CD14-positive monocyte (primary cell): ENCODE data around the gene NRXN3. TPM values are rescaled to one million over a fixed set of nuclear protein-coding genes. Genes with fewer than 3 reads are reported as not detected.

Experiments used
- DNase-seq, 3 donors: peaks; one replicate each; pipeline ENCODE4 v3.0.0-alpha.2; 2011 to 2022
- H2AFZ ChIP-seq: 2 replicates; pipeline ENCODE4 v1.6.0; 2012; ENCODE audit warnings: mild to moderate bottlenecking, low read depth, low read length, inconsistent platforms; ENCODE audit not compliant: insufficient read depth, poor library complexity, severe bottlenecking
- H3K27ac ChIP-seq, 2 donors: 1 replicate in 1 of 2; 2 replicates in 1 of 2; pipeline ENCODE4 v1.5.1; 2012 to 2013; ENCODE audit warnings: low read length in 2 of 2, control low read depth in 1 of 2, inconsistent platforms in 1 of 2, low read depth in 1 of 2, mild to moderate bottlenecking in 1 of 2
- H3K27me3 ChIP-seq, 2 donors: one replicate each; pipeline versions ENCODE4 v1.6.0 to v1.6.1; 2011 to 2013; ENCODE audit warnings: low read length in 2 of 2; ENCODE audit not compliant: control insufficient read depth in 2 of 2, insufficient read depth in 2 of 2
- H3K36me3 ChIP-seq, 2 donors: replicated peaks in 1 of 2; 1 replicate in 1 of 2; 2 replicates in 1 of 2; pipeline versions ENCODE4 v1.5.1 to v1.6.1; 2012 to 2013; ENCODE audit warnings: low read length in 2 of 2, control low read depth in 1 of 2, inconsistent platforms in 1 of 2, mild to moderate bottlenecking in 1 of 2; ENCODE audit not compliant: insufficient read depth in 2 of 2, control insufficient read depth in 1 of 2
- H3K4me1 ChIP-seq, 2 donors: 1 replicate in 1 of 2; 2 replicates in 1 of 2; pipeline versions ENCODE4 v1.5.1 to v1.6.1; 2012 to 2013; ENCODE audit warnings: low read length in 2 of 2, control low read depth in 1 of 2, inconsistent platforms in 1 of 2, mild to moderate bottlenecking in 1 of 2, moderate library complexity in 1 of 2; ENCODE audit not compliant: insufficient read depth in 2 of 2, control insufficient read depth in 1 of 2
- H3K4me2 ChIP-seq: replicated peaks from 2 replicates; pipeline ENCODE3; 2012; ENCODE audit warnings: low read length, moderate library complexity, mild to moderate bottlenecking; ENCODE audit not compliant: poor library complexity, severe bottlenecking; ENCODE audit errors: extremely low read depth
- H3K4me3 ChIP-seq, 3 experiments: fragments of 200-600 bp in 1 of 3; sonication (generic) in 1 of 3; replicated peaks in 1 of 3; 1 replicate in 2 of 3; 2 replicates in 1 of 3; pipeline ENCODE4 v1.5.1; 2011 to 2013; ENCODE audit warnings: low read length in 3 of 3, mild to moderate bottlenecking in 3 of 3, control low read depth in 2 of 3, low read depth in 2 of 3, inconsistent platforms in 1 of 3, moderate library complexity in 1 of 3
- H3K79me2 ChIP-seq: 2 replicates; pipeline ENCODE4 v1.6.0; 2012; ENCODE audit warnings: mild to moderate bottlenecking, control low read depth, inconsistent platforms, low read length, moderate library complexity; ENCODE audit not compliant: insufficient read depth
- H3K9ac ChIP-seq: 2 replicates; pipeline ENCODE4 v1.6.0; 2017; ENCODE audit warnings: low read length, mild to moderate bottlenecking; ENCODE audit not compliant: insufficient read depth, poor library complexity, severe bottlenecking
- H3K9me3 ChIP-seq, 2 donors: replicated peaks in 1 of 2; 1 replicate in 1 of 2; 2 replicates in 1 of 2; pipeline versions ENCODE4 v1.5.1 to v1.6.1; 2012 to 2013; ENCODE audit warnings: low read length in 2 of 2, control low read depth in 1 of 2; ENCODE audit not compliant: control insufficient read depth in 1 of 2, insufficient read depth in 1 of 2
- H4K20me1 ChIP-seq: 2 replicates; pipeline ENCODE4 v1.6.0; 2012; ENCODE audit warnings: mild to moderate bottlenecking, low read length, control low read depth, moderate library complexity; ENCODE audit not compliant: insufficient read depth
- H3K27ac Mint-ChIP-seq, 7 donors: one replicate each; pipeline ENCODE4 v1.8.0; 2020; ENCODE audit warnings: mild to moderate bottlenecking in 7 of 7, mixed read lengths in 7 of 7, moderate library complexity in 6 of 7, inconsistent platforms in 2 of 7
- H3K27me3 Mint-ChIP-seq, 3 donors: one replicate each; pipeline ENCODE4 v1.8.0; 2021 to 2022; ENCODE audit warnings: low read depth in 3 of 3, mild to moderate bottlenecking in 3 of 3, mixed read lengths in 3 of 3, moderate library complexity in 3 of 3, inconsistent platforms in 1 of 3
- H3K36me3 Mint-ChIP-seq, 2 donors: one replicate each; pipeline ENCODE4 v1.8.0; 2020; ENCODE audit warnings: mixed read lengths in 2 of 2, inconsistent platforms in 1 of 2, mild to moderate bottlenecking in 1 of 2
- H3K4me1 Mint-ChIP-seq: one replicate; pipeline ENCODE4 v1.8.0; 2020; ENCODE audit warnings: mild to moderate bottlenecking, mixed read lengths
- H3K4me3 Mint-ChIP-seq, 2 donors: one replicate each; pipeline ENCODE4 v1.8.0; 2020; ENCODE audit warnings: mild to moderate bottlenecking in 2 of 2, mixed read lengths in 2 of 2, moderate library complexity in 1 of 2
- H3K9me3 Mint-ChIP-seq, 7 donors: one replicate each; pipeline ENCODE4 v1.8.0; 2020 to 2022; ENCODE audit warnings: mixed read lengths in 7 of 7, mild to moderate bottlenecking in 6 of 7, moderate library complexity in 6 of 7, inconsistent platforms in 2 of 7
- WGBS: methylation state at CpG from one replicate; pipeline ENCODE4 v1.1.5; 2013; ENCODE audit warnings: missing lambda C conversion rate; ENCODE audit not compliant: insufficient coverage; 5-methylcytosine and 5-hydroxymethylcytosine counted together
- intact Hi-C, 2 donors: fragments of 100-400 bp; cut with micrococcal nuclease; formaldehyde crosslinking; loops; one replicate each; pipeline versions ENCODE4 v1.15.0 to v1.15.1; 2023
- polyA plus RNA-seq, 3 donors: library from polyadenylated mRNA; depleted of rRNA in 1 of 3; unstranded in 2 of 3; stranded (reverse) in 1 of 3; fragments of 300-500 nt in 2 of 3; fragments of >200 nt in 1 of 3; fragmentation: Illumina TruSeq in 2 of 3; gene quantifications; 1 replicate in 2 of 3; 2 replicates in 1 of 3; pipeline ENCODE4 v1.2.3, GENCODE V29; 2012 to 2021
- TF ChIP-seq, protein P1 (sequence below): fragments of 200-600 bp; IDR thresholded peaks from one replicate; pipeline ENCODE4 v1.8.0; 2022; ENCODE audit warnings: antibody characterized with exemption, mild to moderate bottlenecking

Gene NRXN3
- polyA plus RNA-seq, 3 donors: not detected

DNA sequence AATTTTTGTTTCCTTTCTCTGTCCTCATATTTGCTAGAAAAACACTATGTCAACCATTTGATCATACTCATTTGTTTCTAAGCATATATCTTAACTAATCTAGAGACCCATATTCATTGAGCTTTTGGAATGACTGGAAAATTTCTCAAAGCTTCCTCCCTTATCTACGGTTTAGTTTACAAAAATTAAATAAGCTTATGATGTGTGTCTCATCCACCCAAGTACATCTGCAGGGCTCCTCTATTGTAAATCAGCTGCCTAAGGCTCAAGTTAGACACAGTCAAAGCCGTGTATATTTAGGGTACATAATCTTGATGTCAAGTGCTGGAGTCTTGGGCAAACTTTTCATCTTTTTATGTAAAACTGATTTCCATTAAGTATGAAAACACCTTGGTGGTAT lies 1670.7 kb downstream of the NRXN3 start:
- no CpG with 5 or more reads among the region's 2 CpGs for WGBS

DNA sequence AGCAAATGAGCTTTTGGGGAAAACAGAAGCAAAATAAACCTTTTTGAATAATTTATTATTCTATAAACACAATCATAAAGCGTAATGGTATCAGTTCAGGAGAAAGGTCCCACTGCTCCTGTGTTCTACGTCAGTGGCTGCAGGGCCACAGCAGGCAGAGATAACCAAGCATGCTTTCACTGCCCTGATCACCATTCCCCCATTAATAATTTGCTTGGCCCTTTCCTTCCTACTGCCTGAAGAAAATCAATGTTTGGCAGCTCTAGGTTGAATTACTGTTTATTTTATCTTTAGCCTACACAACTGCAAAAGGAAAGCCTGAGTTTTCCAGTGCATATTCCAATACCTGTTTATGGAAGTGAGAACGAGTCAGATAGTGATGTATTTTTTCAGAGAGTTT lies 1671.3 kb downstream of the NRXN3 start:
- Histone ChIP-seq H3K9me3 (no peaks in the 10 kb centered on the region), H4K20me1 (no peaks in the 10 kb centered on the region), H3K4me1 (no peaks in the 10 kb centered on the region), H3K27me3 (no peaks in the 10 kb centered on the region), H3K4me2 (no peak overlapping the region), H3K4me3 (no peak overlapping the region), H3K9ac (no peak overlapping the region), H3K36me3 (no peaks in the 10 kb centered on the region), H3K79me2 (no peaks in the 10 kb centered on the region), H2AFZ (no peak overlapping the region), H3K27ac (no peak overlapping the region)
- no peaks in the 10 kb centered on the region for H3K36me3 Mint-ChIP-seq
- H3K4me1 Mint-ChIP-seq: no peaks in the 10 kb centered on the region
- no peak overlapping the region for H3K27ac Mint-ChIP-seq
- no peak overlapping the region for H3K4me3 Mint-ChIP-seq
- H3K27me3 Mint-ChIP-seq: no peaks in the 10 kb centered on the region
- TF ChIP-seq, protein P1, sequence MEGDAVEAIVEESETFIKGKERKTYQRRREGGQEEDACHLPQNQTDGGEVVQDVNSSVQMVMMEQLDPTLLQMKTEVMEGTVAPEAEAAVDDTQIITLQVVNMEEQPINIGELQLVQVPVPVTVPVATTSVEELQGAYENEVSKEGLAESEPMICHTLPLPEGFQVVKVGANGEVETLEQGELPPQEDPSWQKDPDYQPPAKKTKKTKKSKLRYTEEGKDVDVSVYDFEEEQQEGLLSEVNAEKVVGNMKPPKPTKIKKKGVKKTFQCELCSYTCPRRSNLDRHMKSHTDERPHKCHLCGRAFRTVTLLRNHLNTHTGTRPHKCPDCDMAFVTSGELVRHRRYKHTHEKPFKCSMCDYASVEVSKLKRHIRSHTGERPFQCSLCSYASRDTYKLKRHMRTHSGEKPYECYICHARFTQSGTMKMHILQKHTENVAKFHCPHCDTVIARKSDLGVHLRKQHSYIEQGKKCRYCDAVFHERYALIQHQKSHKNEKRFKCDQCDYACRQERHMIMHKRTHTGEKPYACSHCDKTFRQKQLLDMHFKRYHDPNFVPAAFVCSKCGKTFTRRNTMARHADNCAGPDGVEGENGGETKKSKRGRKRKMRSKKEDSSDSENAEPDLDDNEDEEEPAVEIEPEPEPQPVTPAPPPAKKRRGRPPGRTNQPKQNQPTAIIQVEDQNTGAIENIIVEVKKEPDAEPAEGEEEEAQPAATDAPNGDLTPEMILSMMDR: no peak
- intact Hi-C loops: no loop called here
- peaks cover 0 to 6% (median 2%) of the 10 kb centered on the region in 7 donors for H3K9me3 Mint-ChIP-seq
- 70% methylated on average over 3 of the region's 3 CpGs for WGBS
- DNase-seq: no peak

More for the DNA sequence above, 1670.7 kb downstream of the NRXN3 start:
- H3K4me3 ChIP-seq: no peak overlapping the region
- no peaks in the 10 kb centered on the region for H3K36me3 Mint-ChIP-seq
- H3K4me3 Mint-ChIP-seq: no peak overlapping the region
- H3K9me3 ChIP-seq: no peaks in the 10 kb centered on the region
- H3K27me3 Mint-ChIP-seq: no peaks in the 10 kb centered on the region
- no peak for DNase-seq
- H3K4me1 ChIP-seq: no peaks in the 10 kb centered on the region
- no peak overlapping the region for H3K27ac Mint-ChIP-seq
- H3K4me1 Mint-ChIP-seq: no peaks in the 10 kb centered on the region
- intact Hi-C loops: no loop called here
- H3K36me3 ChIP-seq: no peaks in the 10 kb centered on the region
- TF ChIP-seq, protein P1: no peak
- H3K9ac ChIP-seq: no peak overlapping the region
- H3K79me2 ChIP-seq: no peaks in the 10 kb centered on the region
- no peak overlapping the region for H2AFZ ChIP-seq
- no peaks in the 10 kb centered on the region for H4K20me1 ChIP-seq
- no peaks in the 10 kb centered on the region for H3K27me3 ChIP-seq
- peaks cover 0 to 5% (median 2%) of the 10 kb centered on the region in 7 donors for H3K9me3 Mint-ChIP-seq
- H3K27ac ChIP-seq: no peak overlapping the region
- no peak overlapping the region for H3K4me2 ChIP-seq
